WTC11 (cell line): ENCODE measurements around the gene CDKN1C. TPM values are rescaled to one million over a fixed set of nuclear protein-coding genes. Genes with fewer than 3 reads are reported as not detected.
A peak's percentile ranks its signal among the peaks of the same experiment; 100 is the strongest.

Experiments
- ATAC-seq: fragments of 200-7000 bp; cut with Tn5 transposase; 2 replicates; pipeline ENCODE4 v1.10.0; 2021; ENCODE audit warnings: mild to moderate bottlenecking, moderate library complexity
- CTCF ChIA-PET: fragments of 300-600 bp; sonication (Branson Sonifier 250); formaldehyde crosslinking; loops from one replicate; lab custom pipeline; 2021; ENCODE audit warnings: antibody characterized with exemption; lab: Charles Lee
- POLR2A ChIA-PET: fragments of 350-600 bp; sonication (Branson Sonifier 250); formaldehyde crosslinking; loops from one replicate; lab custom pipeline; 2021; ENCODE audit warnings: antibody characterized with exemption; lab: Charles Lee
- DNase-seq: peaks from one replicate; pipeline ENCODE4 v3.0.0; 2021; ENCODE audit warnings: low spot score
- H3K27ac Mint-ChIP-seq: 2 replicates; pipeline ENCODE4 v1.8.0; 2021; ENCODE audit warnings: mixed read lengths
- H3K27me3 Mint-ChIP-seq: 2 replicates; pipeline ENCODE4 v1.8.0; 2021; ENCODE audit warnings: low read depth, mild to moderate bottlenecking, moderate library complexity, mixed read lengths
- H3K36me3 Mint-ChIP-seq: 2 replicates; pipeline ENCODE4 v1.8.0; 2021; ENCODE audit warnings: mixed read lengths
- H3K4me1 Mint-ChIP-seq: 2 replicates; pipeline ENCODE4 v1.8.0; 2022; ENCODE audit warnings: mixed read lengths
- H3K4me3 Mint-ChIP-seq: 2 replicates; pipeline ENCODE4 v1.8.0; 2021; ENCODE audit warnings: mild to moderate bottlenecking, moderate library complexity, mixed read lengths
- H3K9me3 Mint-ChIP-seq: 2 replicates; pipeline ENCODE4 v1.8.0; 2021; ENCODE audit warnings: mixed read lengths
- ATF1 ChIP-seq: sonication (generic); formaldehyde crosslinking; IDR thresholded peaks from 2 replicates; pipeline ENCODE4 v1.8.1; 2023; ENCODE audit warnings: mild to moderate bottlenecking, moderate library complexity, missing genetic modification reagents
- GRHL2 ChIP-seq: fragments of 250-450 bp; sonication (Bioruptor Pico); IDR thresholded peaks from 2 replicates; pipeline ENCODE4 v1.8.0; 2022; ENCODE audit warnings: mild to moderate bottlenecking, moderate library complexity; ENCODE audit not compliant: insufficient replicate concordance, severe bottlenecking
- IRF1 ChIP-seq: sonication (generic); formaldehyde crosslinking; IDR thresholded peaks from 2 replicates; pipeline ENCODE4 v1.8.0; 2023; ENCODE audit warnings: missing genetic modification reagents
- KAT7 ChIP-seq: sonication (generic); formaldehyde crosslinking; IDR thresholded peaks from 2 replicates; pipeline ENCODE4 v1.8.1; 2023; ENCODE audit warnings: missing genetic modification reagents, mild to moderate bottlenecking, borderline replicate concordance
- NFATC4 ChIP-seq: fragments of 250-450 bp; sonication (Bioruptor Pico); IDR thresholded peaks from 2 replicates; pipeline ENCODE4 v1.9.0; 2021; ENCODE audit warnings: mild to moderate bottlenecking
- NR1H2 ChIP-seq: sonication (generic); formaldehyde crosslinking; IDR thresholded peaks from 2 replicates; pipeline ENCODE4 v1.9.0; 2021; ENCODE audit warnings: mild to moderate bottlenecking, moderate library complexity, missing genetic modification reagents
- PRDM15 ChIP-seq: sonication (generic); formaldehyde crosslinking; IDR thresholded peaks from 2 replicates; pipeline ENCODE4 v1.8.0; 2022; ENCODE audit warnings: missing genetic modification reagents
- TCF7 ChIP-seq: sonication (generic); formaldehyde crosslinking; IDR thresholded peaks from 2 replicates; pipeline ENCODE4 v1.8.0; 2022; ENCODE audit warnings: mild to moderate bottlenecking, low read depth, missing genetic modification reagents, moderate library complexity
- USF2 ChIP-seq: sonication (generic); formaldehyde crosslinking; IDR thresholded peaks from 2 replicates; pipeline ENCODE4 v1.8.1; 2023; ENCODE audit warnings: mild to moderate bottlenecking, missing genetic modification reagents, moderate library complexity
- ZBTB21 ChIP-seq: sonication (generic); formaldehyde crosslinking; IDR thresholded peaks from 2 replicates; pipeline ENCODE4 v1.8.1; 2023; ENCODE audit warnings: mild to moderate bottlenecking, missing genetic modification reagents, borderline replicate concordance
- ZNF232 ChIP-seq: sonication (generic); formaldehyde crosslinking; IDR thresholded peaks from 2 replicates; pipeline ENCODE4 v1.8.0; 2022; ENCODE audit warnings: mild to moderate bottlenecking, missing genetic modification reagents
- ZNF281 ChIP-seq: sonication (generic); formaldehyde crosslinking; IDR thresholded peaks from 2 replicates; pipeline ENCODE4 v1.8.0; 2023; ENCODE audit warnings: mild to moderate bottlenecking, missing genetic modification reagents
- ZNF423 ChIP-seq: fragments of 250-450 bp; sonication (Bioruptor Pico); IDR thresholded peaks from 2 replicates; pipeline ENCODE4 v2.1.2; 2022; ENCODE audit warnings: mild to moderate bottlenecking, moderate library complexity
- ZNF671 ChIP-seq: fragments of 250-450 bp; sonication (Bioruptor Pico); IDR thresholded peaks from 2 replicates; pipeline ENCODE4 v1.8.0; 2021; ENCODE audit warnings: mild to moderate bottlenecking
- total RNA-seq: library from RNA; stranded (reverse); gene quantifications from 3 replicates; pipeline ENCODE4 v1.2.3, GENCODE V29; 2021

The CDKN1C gene
- total RNA-seq, 1 experiment from 2014 or later = 25.0 TPM

GRCh38 chr11:2869561-2870427 lies 15.8 kb downstream of the CDKN1C start:
- ATAC-seq (peak; percentile 61), DNase-seq (peak; percentile 61)
- TF ChIP-seq ZNF423 (CRISPR knock-in tag) (no peak), KAT7 (CRISPR knock-in tag) (0 out of 2 replicates have a peak, but pooled peaks have one; percentile 61)
- TF ChIP-seq, all 79 proteins: peak for 1
- Mint-ChIP-seq H3K9me3 (peaks cover 8% of the 10 kb centered on the region), H3K27me3 (peaks cover 89% of the 10 kb centered on the region), H3K36me3 (0 out of 2 replicates have a peak, but pooled peaks cover 2% of the 10 kb centered on the region), H3K27ac (no peak overlapping the region), H3K4me1 (peaks cover 36% of the 10 kb centered on the region), H3K4me3 (no peak overlapping the region)
- CTCF ChIA-PET = interaction anchor here (1.1 kb wide), 1 partner anchor 23 kb away, joined by 5 read pairs; no protein-coding TSS in a partner anchor
- POLR2A ChIA-PET = no interaction called here

GRCh38 chr11:2869134-2869526 lies 16.4 kb downstream of the CDKN1C start:
- no peak for TF ChIP-seq ATF1 (CRISPR knock-in tag)
- no peak for TF ChIP-seq ZNF281 (CRISPR knock-in tag)
- TF ChIP-seq IRF1 (CRISPR knock-in tag) = no peak
- TF ChIP-seq NFATC4 = no peak
- H3K4me1 Mint-ChIP-seq = peaks cover 43% of the 10 kb centered on the region
- DNase-seq = no peak
- no peak for ATAC-seq
- H3K4me3 Mint-ChIP-seq = peak overlapping the region; percentile 58
- CTCF ChIA-PET = interaction anchor here (1.1 kb wide), 3 partner anchors 17 to 24 kb away, joined by 3 to 5 read pairs (median 3); no protein-coding TSS in a partner anchor
- POLR2A ChIA-PET = no interaction called here
- peaks cover 3% of the 10 kb centered on the region for H3K9me3 Mint-ChIP-seq
- H3K27me3 Mint-ChIP-seq = peaks cover 89% of the 10 kb centered on the region
- H3K36me3 Mint-ChIP-seq = 0 out of 2 replicates have a peak, but pooled peaks cover 2% of the 10 kb centered on the region
- H3K27ac Mint-ChIP-seq = no peak overlapping the region

GRCh38 chr11:2868506-2869133 lies 17.0 kb downstream of the CDKN1C start:
- TF ChIP-seq ZNF423 (CRISPR knock-in tag) (peak; percentile 29; the same call in 1 of the 2 replicates), TCF7 (no peak)
- peaks cover 44% of the 10 kb centered on the region for H3K4me1 Mint-ChIP-seq
- no peak for ATAC-seq
- ChIA-PET POLR2A (no interaction called here), CTCF (interaction anchor here (1.1 kb wide), 2 partner anchors 18 to 23 kb away, joined by 3 read pairs; no protein-coding TSS in a partner anchor)
- H3K9me3 Mint-ChIP-seq = peaks cover 3% of the 10 kb centered on the region
- peak overlapping the region; percentile 58 for H3K4me3 Mint-ChIP-seq
- H3K27ac Mint-ChIP-seq = no peak overlapping the region
- 0 out of 2 replicates have a peak, but pooled peaks cover 2% of the 10 kb centered on the region for H3K36me3 Mint-ChIP-seq
- H3K27me3 Mint-ChIP-seq = peaks cover 90% of the 10 kb centered on the region
- DNase-seq = no peak

- Mint-ChIP-seq H3K4me1 (peaks cover 49% of the 10 kb centered on the region), H3K27ac (no peak overlapping the region), H3K4me3 (peak overlapping the region; percentile 58), H3K36me3 (0 out of 2 replicates have a peak, but pooled peaks cover 2% of the 10 kb centered on the region), H3K27me3 (peaks cover 90% of the 10 kb centered on the region), H3K9me3 (peaks cover 3% of the 10 kb centered on the region)
- POLR2A ChIA-PET = no interaction called here
- DNase-seq (no peak), ATAC-seq (no peak)
- CTCF ChIA-PET = interaction anchor here (1.0 to 1.1 kb wide), 3 partner anchors 18 to 24 kb away, joined by 3 to 4 read pairs (median 3); no protein-coding TSS in a partner anchor
- no peak for TF ChIP-seq GRHL2 (CRISPR knock-in tag)
- no peak for TF ChIP-seq ZNF671 (CRISPR knock-in tag)
- no peak for TF ChIP-seq ZNF232 (CRISPR knock-in tag)
- no peak for TF ChIP-seq PRDM15 (CRISPR knock-in tag)
- TF ChIP-seq USF2 (CRISPR knock-in tag) = no peak
- TF ChIP-seq ZBTB21 (CRISPR knock-in tag) = no peak
- TF ChIP-seq NR1H2 = no peak
These were observed 17.7 kb downstream of the CDKN1C start for GRCh38 chr11:2867722-2868505.
